SK-N-SH treated with all-trans-retinoic acid at 6 μM for 48 hours (cell line): ENCODE data around the gene DIP2C.

Source experiments
- ARNTL ChIP-seq: fragments of 450-650 bp; formaldehyde crosslinking; IDR thresholded peaks from 2 replicates; pipeline ENCODE4 v1.5.0; 2020; ENCODE audit warnings: low read depth, mild to moderate bottlenecking, moderate library complexity, borderline replicate concordance
- CREB5 ChIP-seq: fragments of 250-450 bp; sonication (Bioruptor Pico); IDR thresholded peaks from 2 replicates; pipeline ENCODE4 v1.5.1; 2020; ENCODE audit warnings: low read depth, mild to moderate bottlenecking, moderate library complexity
- ISL1 ChIP-seq: fragments of 250-450 bp; sonication (Bioruptor Pico); IDR thresholded peaks from 2 replicates; pipeline ENCODE4 v2.1.2; 2022; ENCODE audit warnings: mild to moderate bottlenecking, moderate library complexity
- OSR1 ChIP-seq: fragments of 250-450 bp; sonication (Bioruptor Pico); IDR thresholded peaks from 2 replicates; pipeline ENCODE4 v1.8.0; 2022; ENCODE audit warnings: moderate library complexity, mild to moderate bottlenecking, inconsistent platforms
- PPARA ChIP-seq: fragments of 250-450 bp; sonication (Bioruptor Pico); IDR thresholded peaks from 2 replicates; pipeline ENCODE4 v1.5.0; 2020; ENCODE audit warnings: mild to moderate bottlenecking, borderline replicate concordance
- TCF4 ChIP-seq: fragments of 250-450 bp; sonication (Bioruptor Pico); IDR thresholded peaks from 2 replicates; pipeline ENCODE4 v1.8.0; 2021; ENCODE audit warnings: mild to moderate bottlenecking, moderate library complexity, borderline replicate concordance
- TOX ChIP-seq: fragments of 250-450 bp; sonication (Bioruptor Pico); IDR thresholded peaks from 2 replicates; pipeline ENCODE4 v1.8.0; 2021; ENCODE audit warnings: mild to moderate bottlenecking, moderate library complexity, borderline replicate concordance
- ZC3H10 ChIP-seq: fragments of 250-450 bp; sonication (Bioruptor Pico); IDR thresholded peaks from 2 replicates; pipeline ENCODE4 v1.5.1; 2021; ENCODE audit warnings: mild to moderate bottlenecking, moderate library complexity
- ZFP3 ChIP-seq: fragments of 250-450 bp; sonication (Bioruptor Pico); IDR thresholded peaks from 2 replicates; pipeline ENCODE4 v1.5.0; 2020; ENCODE audit warnings: mild to moderate bottlenecking, moderate library complexity
- ZNF565 ChIP-seq: fragments of 450-650 bp; formaldehyde crosslinking; conservative IDR thresholded peaks from 2 replicates; pipeline ENCODE4 v1.5.0; 2020; ENCODE audit warnings: low read depth, mild to moderate bottlenecking, moderate library complexity
- ZNF70 ChIP-seq: fragments of 450-650 bp; formaldehyde crosslinking; IDR thresholded peaks from 2 replicates; pipeline ENCODE4 v1.5.0; 2020; ENCODE audit warnings: mild to moderate bottlenecking, moderate library complexity
- TF ChIP-seq, protein P1 (sequence below): fragments of 250-450 bp; sonication (Bioruptor Pico); IDR thresholded peaks from 2 replicates; pipeline ENCODE4 v1.8.0; 2020; ENCODE audit warnings: mild to moderate bottlenecking, moderate library complexity, borderline replicate concordance
- TF ChIP-seq, protein P2 (sequence below): fragments of 250-450 bp; sonication (Bioruptor Pico); IDR thresholded peaks from 2 replicates; pipeline ENCODE4 v1.5.1; 2021; ENCODE audit warnings: mild to moderate bottlenecking, moderate library complexity

- TF ChIP-seq, protein P1, sequence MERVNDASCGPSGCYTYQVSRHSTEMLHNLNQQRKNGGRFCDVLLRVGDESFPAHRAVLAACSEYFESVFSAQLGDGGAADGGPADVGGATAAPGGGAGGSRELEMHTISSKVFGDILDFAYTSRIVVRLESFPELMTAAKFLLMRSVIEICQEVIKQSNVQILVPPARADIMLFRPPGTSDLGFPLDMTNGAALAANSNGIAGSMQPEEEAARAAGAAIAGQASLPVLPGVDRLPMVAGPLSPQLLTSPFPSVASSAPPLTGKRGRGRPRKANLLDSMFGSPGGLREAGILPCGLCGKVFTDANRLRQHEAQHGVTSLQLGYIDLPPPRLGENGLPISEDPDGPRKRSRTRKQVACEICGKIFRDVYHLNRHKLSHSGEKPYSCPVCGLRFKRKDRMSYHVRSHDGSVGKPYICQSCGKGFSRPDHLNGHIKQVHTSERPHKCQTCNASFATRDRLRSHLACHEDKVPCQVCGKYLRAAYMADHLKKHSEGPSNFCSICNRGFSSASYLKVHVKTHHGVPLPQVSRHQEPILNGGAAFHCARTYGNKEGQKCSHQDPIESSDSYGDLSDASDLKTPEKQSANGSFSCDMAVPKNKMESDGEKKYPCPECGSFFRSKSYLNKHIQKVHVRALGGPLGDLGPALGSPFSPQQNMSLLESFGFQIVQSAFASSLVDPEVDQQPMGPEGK (CRISPR knock-in tag): no peak
- TF ChIP-seq ZC3H10 (CRISPR knock-in tag) (no peak), ARNTL (no peak), TOX (no peak), ZFP3 (CRISPR knock-in tag) (no peak), ZNF70 (CRISPR knock-in tag) (no peak), TCF4 (CRISPR knock-in tag) (no peak), ZNF565 (CRISPR knock-in tag) (no peak), OSR1 (CRISPR knock-in tag) (no peak), PPARA (no peak), ISL1 (CRISPR knock-in tag) (no peak), CREB5 (CRISPR knock-in tag) (no peak)
- TF ChIP-seq, protein P2, sequence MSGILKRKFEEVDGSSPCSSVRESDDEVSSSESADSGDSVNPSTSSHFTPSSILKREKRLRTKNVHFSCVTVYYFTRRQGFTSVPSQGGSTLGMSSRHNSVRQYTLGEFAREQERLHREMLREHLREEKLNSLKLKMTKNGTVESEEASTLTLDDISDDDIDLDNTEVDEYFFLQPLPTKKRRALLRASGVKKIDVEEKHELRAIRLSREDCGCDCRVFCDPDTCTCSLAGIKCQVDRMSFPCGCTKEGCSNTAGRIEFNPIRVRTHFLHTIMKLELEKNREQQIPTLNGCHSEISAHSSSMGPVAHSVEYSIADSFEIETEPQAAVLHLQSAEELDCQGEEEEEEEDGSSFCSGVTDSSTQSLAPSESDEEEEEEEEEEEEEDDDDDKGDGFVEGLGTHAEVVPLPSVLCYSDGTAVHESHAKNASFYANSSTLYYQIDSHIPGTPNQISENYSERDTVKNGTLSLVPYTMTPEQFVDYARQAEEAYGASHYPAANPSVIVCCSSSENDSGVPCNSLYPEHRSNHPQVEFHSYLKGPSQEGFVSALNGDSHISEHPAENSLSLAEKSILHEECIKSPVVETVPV: no peak
Measured at GRCh38 chr10:499991-500390, 189.5 kb downstream of the DIP2C start.
